NCI-H2107 treated with DMSO at 0.1 percent for 48 hours (cell line): ENCODE measurements around the gene FGF10.

Source experiments
- DNase-seq: peaks from one replicate; lab custom pipeline; 2025; ENCODE audit not compliant: unreplicated experiment; lab: John Stamatoyannopoulos, UW

FGF10 gene

DNA sequence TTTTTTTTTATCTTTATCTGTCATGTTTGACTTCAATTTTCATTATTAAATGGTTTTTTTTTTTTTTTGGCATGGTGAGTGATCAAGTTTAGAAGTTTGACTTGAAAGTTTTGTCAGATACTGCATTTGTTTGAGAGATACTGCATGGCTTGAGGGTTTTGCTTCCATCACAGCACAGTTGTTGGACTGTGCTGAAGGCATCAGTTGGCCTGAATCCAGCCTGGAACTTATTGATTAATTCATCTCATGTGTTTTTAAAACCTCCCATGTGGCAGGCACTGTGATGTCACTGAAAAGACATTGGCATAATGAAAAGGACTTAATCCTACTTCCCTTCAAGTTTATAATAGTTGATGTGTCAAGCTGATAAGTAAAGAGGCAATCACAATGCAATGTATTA, 128.4 kb downstream of the FGF10 start:
- no peak for DNase-seq

DNA sequence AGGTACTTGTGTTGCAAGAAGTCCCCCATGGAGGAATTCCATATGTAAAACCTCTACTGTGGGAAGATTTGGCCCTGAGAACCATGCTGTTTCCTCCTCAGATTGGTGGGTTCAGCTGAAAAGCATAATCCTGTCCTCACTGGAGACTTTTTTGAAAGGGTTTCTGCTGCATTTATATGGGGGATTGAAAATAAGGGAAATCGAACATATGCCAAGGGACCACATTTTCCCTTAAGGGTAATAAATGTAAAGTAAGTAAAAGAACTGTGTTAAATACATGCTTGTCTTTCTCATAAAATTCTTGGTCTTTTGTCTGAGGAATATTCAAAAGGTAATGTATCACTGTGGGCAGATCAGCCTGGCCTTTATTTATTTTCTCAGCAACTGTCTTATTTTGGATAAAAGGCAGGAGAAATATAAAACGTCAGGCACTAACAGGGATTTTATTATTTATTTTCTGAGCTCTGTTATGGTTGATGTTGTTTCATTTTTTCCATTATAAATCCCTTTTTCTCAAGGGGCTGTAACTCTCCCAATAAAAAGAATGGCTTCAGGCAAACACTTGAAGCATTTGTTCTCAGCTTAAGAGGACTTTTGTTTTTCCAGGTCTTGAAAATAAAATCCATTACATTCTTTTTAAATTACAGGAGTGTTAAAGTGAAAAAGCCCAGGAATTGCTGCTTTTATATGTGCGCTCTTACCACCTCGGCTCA, 131.4 kb downstream of the FGF10 start:
- no peak for DNase-seq

DNA sequence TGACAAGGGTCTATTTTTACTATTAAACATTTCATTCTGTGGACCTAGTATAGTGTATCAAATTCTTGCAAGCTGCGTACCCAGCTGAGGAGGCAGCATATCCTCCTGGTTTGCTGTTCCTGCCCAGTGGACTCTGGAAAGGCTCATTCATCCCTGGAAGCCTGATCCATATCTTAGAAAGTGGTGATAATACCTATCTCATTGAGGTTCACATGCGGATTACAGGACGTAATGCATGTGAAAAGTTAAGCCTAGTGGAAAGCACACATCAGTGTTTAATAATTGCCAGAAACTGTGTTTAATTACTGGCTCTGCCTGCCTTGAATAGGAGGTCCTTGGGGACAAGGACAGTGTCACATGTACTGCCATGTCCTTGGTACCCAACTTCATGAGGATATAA, 132.0 kb downstream of the FGF10 start:
- no peak for DNase-seq
